Esophagus squamous epithelium (tissue), 4 donors: ENCODE results near the gene CDC14A.

Experiments
- CTCF ChIP-seq, 6 experiments: fragments of 450-650 bp in 4 of 6; fragments of 200-600 bp in 2 of 6; sonication (generic) in 2 of 6; IDR thresholded peaks; one replicate each; pipeline ENCODE4 v1.5.1; 2016 to 2019; ENCODE audit warnings: antibody characterized with exemption in 6 of 6, mild to moderate bottlenecking in 4 of 6, moderate library complexity in 4 of 6
- POLR2A ChIP-seq, 4 donors: fragments of 450-650 bp; IDR thresholded peaks; one replicate each; pipeline ENCODE4 v1.6.1; 2017; ENCODE audit warnings: antibody characterized with exemption in 4 of 4, mild to moderate bottlenecking in 4 of 4, moderate library complexity in 3 of 4

GRCh38 chr1:100378956-100379355 lies 26.6 kb downstream of the CDC14A start:
- no peak for TF ChIP-seq CTCF (IDR thresholded peaks at IDR 0.05)
- TF ChIP-seq POLR2A (IDR thresholded peaks at IDR 0.05): no peak
